DOHH2 (cell line): ENCODE results near the gene DCAF11.

ENCODE experiments used
- CTCF ChIP-seq: fragments of 200-600 bp; sonication (generic); IDR thresholded peaks from one replicate; pipeline ENCODE4 v1.5.1; 2014; ENCODE audit warnings: antibody characterized with exemption, mild to moderate bottlenecking, low read depth, low read length; ENCODE audit not compliant: poor library complexity, severe bottlenecking
- EZH2phosphoT487 ChIP-seq: fragments of 200-600 bp; sonication (generic); IDR thresholded peaks from 2 replicates; pipeline ENCODE4 v1.6.1; 2017; ENCODE audit warnings: borderline replicate concordance, mild to moderate bottlenecking, antibody characterized with exemption, low read length, moderate library complexity, mixed read lengths

- TF ChIP-seq CTCF: no peak
- TF ChIP-seq EZH2phosphoT487: no peak
Measured at GRCh38 chr14:24143511-24143910, 28.9 kb downstream of the DCAF11 start.
